ENCODE data around the gene MARCHF3. TPM values are rescaled to one million over a fixed set of nuclear protein-coding genes. Genes with fewer than 3 reads are reported as not detected.
"Not testable (repeated sequence)": the region's sequence is repeated elsewhere in the genome, so short reads cannot be mapped to it uniquely, and the experiment has no call there.

MARCHF3 gene
- total RNA-seq, 4 donors from 2014 or later = 6.2 to 11.9 (median 8.1) TPM

GRCh38 chr5:126915496-126915895, 114.9 kb downstream of the MARCHF3 start:
- Histone ChIP-seq H3K36me3 (no peaks in the 10 kb centered on the region), H3K4me3 (no peak overlapping the region), H3K27ac (no peak overlapping the region), H3K27me3 (no peaks in the 10 kb centered on the region), H3K9me3 (no peaks in the 10 kb centered on the region), H3K4me1 (no peaks in the 10 kb centered on the region)
- no peak for DNase-seq
- intact Hi-C loops (cut with DNase I; ENCODE audit: low total_unique reads) = no loop called here
- no peak for TF ChIP-seq POLR2A (IDR thresholded peaks at IDR 0.05)
- no peak for TF ChIP-seq CTCF (IDR thresholded peaks at IDR 0.05)

GRCh38 chr5:126914801-126915436, 115.4 kb downstream of the MARCHF3 start:
- H3K4me3 ChIP-seq = no peak overlapping the region
- H3K27me3 ChIP-seq = no peaks in the 10 kb centered on the region
- intact Hi-C loops (cut with DNase I; ENCODE audit: low total_unique reads) = no loop called here
- DNase-seq = no peak
- H3K9me3 ChIP-seq = no peaks in the 10 kb centered on the region
- no peaks in the 10 kb centered on the region for H3K4me1 ChIP-seq
- H3K36me3 ChIP-seq = no peaks in the 10 kb centered on the region
- TF ChIP-seq POLR2A (IDR thresholded peaks at IDR 0.05) = no peak
- H3K27ac ChIP-seq = no peak overlapping the region

GRCh38 chr5:126912616-126913200, 117.7 kb downstream of the MARCHF3 start:
- no peaks in the 10 kb centered on the region for H3K4me1 ChIP-seq
- no peak overlapping the region for H3K27ac ChIP-seq
- DNase-seq = no peak
- no peaks in the 10 kb centered on the region for H3K9me3 ChIP-seq
- no peaks in the 10 kb centered on the region for H3K27me3 ChIP-seq
- no peaks in the 10 kb centered on the region for H3K36me3 ChIP-seq
- intact Hi-C loops (cut with DNase I; ENCODE audit: low total_unique reads) = no loop called here
- H3K4me3 ChIP-seq = no peak overlapping the region
- TF ChIP-seq POLR2A (IDR thresholded peaks at IDR 0.05) = no peak
- TF ChIP-seq CTCF (IDR thresholded peaks at IDR 0.05) = no peak

GRCh38 chr5:126911986-126912385, 118.4 kb downstream of the MARCHF3 start:
- no peaks in the 10 kb centered on the region for H3K9me3 ChIP-seq
- no peaks in the 10 kb centered on the region for H3K27me3 ChIP-seq
- H3K36me3 ChIP-seq = no peaks in the 10 kb centered on the region
- H3K27ac ChIP-seq = no peak overlapping the region
- no peak for DNase-seq
- no peaks in the 10 kb centered on the region for H3K4me1 ChIP-seq
- TF ChIP-seq CTCF (IDR thresholded peaks at IDR 0.05) (no peak), POLR2A (IDR thresholded peaks at IDR 0.05) (no peak)
- intact Hi-C loops (cut with DNase I; ENCODE audit: low total_unique reads) = no loop called here
- H3K4me3 ChIP-seq = no peak overlapping the region

- no peaks in the 10 kb centered on the region for H3K27me3 ChIP-seq
- intact Hi-C loops (cut with DNase I; ENCODE audit: low total_unique reads) = no loop called here
- no peaks in the 10 kb centered on the region for H3K36me3 ChIP-seq
- no peaks in the 10 kb centered on the region for H3K9me3 ChIP-seq
- TF ChIP-seq POLR2A (IDR thresholded peaks at IDR 0.05) (no peak), CTCF (IDR thresholded peaks at IDR 0.05) (no peak)
- H3K27ac ChIP-seq = no peak overlapping the region
- no peak for DNase-seq
- no peaks in the 10 kb centered on the region for H3K4me1 ChIP-seq
- H3K4me3 ChIP-seq = no peak overlapping the region
These were observed 120.5 kb downstream of the MARCHF3 start for GRCh38 chr5:126909856-126910255.

- H3K36me3 ChIP-seq; H3K27me3 ChIP-seq; intact Hi-C loops (cut with DNase I; ENCODE audit: low total_unique reads); DNase-seq; H3K4me3 ChIP-seq; H3K27ac ChIP-seq; H3K9me3 ChIP-seq; H3K4me1 ChIP-seq: not testable (repeated sequence)
These were observed 126.0 kb downstream of the MARCHF3 start for GRCh38 chr5:126904407-126904806.
